ENCODE results near the gene SEMA3B. TPM values are rescaled to one million over a fixed set of nuclear protein-coding genes. Genes with fewer than 3 reads are reported as not detected.

Gene SEMA3B
- total RNA-seq, 1 experiment from 2014 or later: 6.4 TPM

GRCh38 chr3:50242851-50243542 is 25.9 kb upstream of the SEMA3B start:
- no peaks in the 10 kb centered on the region for H4K20me1 ChIP-seq (ENCODE audit: control insufficient read depth, insufficient read depth, insufficient read length)
- H2BK15ac ChIP-seq (ENCODE audit: low read depth, low read length): no peak overlapping the region
- Mint-ChIP-seq H3K27ac (peak overlapping the region; percentile 95 to 99 (median 96)), H3K36me3 (ENCODE audit: insufficient read depth in 1 of 3, low read depth in 3 of 3) (peaks cover 4 to 25% (median 25%) of the 10 kb centered on the region in 3 experiments; a peak in 5 of 7 replicates), H3K9me3 (no peaks in the 10 kb centered on the region), H3K27me3 (ENCODE audit: low read depth) (no peaks in the 10 kb centered on the region), H3K4me3 (peak overlapping the region in 1 of 2 experiments; percentile 73; a peak in 3 of 5 replicates), H3K4me1 (peaks cover 76 to 89% of the 10 kb centered on the region in 2 experiments)
- H3K23me2 ChIP-seq (ENCODE audit: insufficient read length, low read depth, low read length, poor library complexity, severe bottlenecking): peaks cover 3% of the 10 kb centered on the region
- H2BK120ac ChIP-seq (ENCODE audit: low read depth, low read length, poor library complexity, severe bottlenecking): no peak overlapping the region
- no peak overlapping the region for H2AK5ac ChIP-seq (ENCODE audit: insufficient read length, low read length)
- no peaks in the 10 kb centered on the region for H3K27me3 ChIP-seq (ENCODE audit: insufficient read depth, low read length)
- H3K18ac ChIP-seq (ENCODE audit: insufficient read length, low read depth, low read length): no peak overlapping the region
- peaks cover 15% of the 10 kb centered on the region; the same call in 1 of the 2 replicates for H3K4me1 ChIP-seq (ENCODE audit: insufficient read depth, low read length)
- H4K91ac ChIP-seq (ENCODE audit: insufficient read length, low read depth, low read length): no peak overlapping the region
- H2BK5ac ChIP-seq (ENCODE audit: insufficient read length, low read length): no peak overlapping the region
- H4K8ac ChIP-seq (replicated peaks; ENCODE audit: insufficient read length, low read depth, low read length): no peak overlapping the region
- no peak overlapping the region for H3K56ac ChIP-seq (ENCODE audit: insufficient read length, low read depth, low read length)
- DNase-seq: no peak
- TF ChIP-seq CTCF (conservative IDR thresholded peaks at IDR 0.05): peak; percentile 31; the same call in 1 of the 3 replicates
- H3K27ac ChIP-seq (ENCODE audit: insufficient read length, low read depth, low read length): no peak overlapping the region
- WGBS (ENCODE audit: extremely low coverage, insufficient read length, low lambda C conversion rate): no CpG with 5 or more reads among the region's 14 CpGs
- no peak overlapping the region for H3K23ac ChIP-seq (ENCODE audit: insufficient read length, low read depth, low read length)
- H2BK20ac ChIP-seq (ENCODE audit: low read depth, low read length, poor library complexity, severe bottlenecking): no peak overlapping the region
- peaks cover 9% of the 10 kb centered on the region for H3K79me1 ChIP-seq (ENCODE audit: insufficient read depth, low read depth, low read length, poor library complexity, severe bottlenecking)
- no peak overlapping the region for H3K4me2 ChIP-seq (ENCODE audit: insufficient read depth, insufficient read length, low read length)
- H3K14ac ChIP-seq (ENCODE audit: insufficient read depth, low read length): peak overlapping the region; percentile 38; the same call in 1 of the 2 replicates
- H2BK12ac ChIP-seq (ENCODE audit: insufficient read length, low read depth, low read length): no peak overlapping the region
- no peak overlapping the region for H3T11ph ChIP-seq (ENCODE audit: low read length)
- peaks cover 26% of the 10 kb centered on the region; the same call in 1 of the 2 replicates for H3K79me2 ChIP-seq (ENCODE audit: insufficient read depth, low read length)
- H3K9me3 ChIP-seq (ENCODE audit: control insufficient read depth, low read depth, low read length): no peaks in the 10 kb centered on the region
- no peak overlapping the region for H2AFZ ChIP-seq (ENCODE audit: low read length)
- no peak overlapping the region for H3K4ac ChIP-seq (ENCODE audit: low read depth, low read length)
- H4K5ac ChIP-seq (ENCODE audit: insufficient read length, low read depth, low read length): no peak overlapping the region
- no peak overlapping the region for H3K9ac ChIP-seq (ENCODE audit: extremely low read depth, insufficient read length, low read length)
